H9 (cell line): ENCODE results near the gene UNC5A. TPM values are rescaled to one million over a fixed set of nuclear protein-coding genes. Genes with fewer than 3 reads are reported as not detected.

Experiments used
- DNase-seq: peaks from one replicate; pipeline ENCODE4 v3.0.0-alpha.2; 2017
- H2AFZ ChIP-seq: one replicate; pipeline ENCODE4 v1.6.1; 2013; ENCODE audit warnings: mild to moderate bottlenecking, low read length, control low read depth, moderate library complexity
- H2AK5ac ChIP-seq: 2 replicates; pipeline ENCODE4 v1.6.1; 2013; ENCODE audit warnings: low read length, control low read depth, mixed read lengths; ENCODE audit not compliant: insufficient read length
- H2BK120ac ChIP-seq: one replicate; pipeline ENCODE4 v1.6.1; 2013; ENCODE audit warnings: low read depth, mild to moderate bottlenecking, low read length, control low read depth, inconsistent platforms; ENCODE audit not compliant: poor library complexity, severe bottlenecking
- H2BK12ac ChIP-seq: 2 replicates; pipeline ENCODE4 v1.6.1; 2013; ENCODE audit warnings: low read length, control low read depth, mixed read lengths, low read depth; ENCODE audit not compliant: insufficient read length
- H2BK15ac ChIP-seq: 2 replicates; pipeline ENCODE4 v1.6.1; 2013; ENCODE audit warnings: low read depth, low read length, control low read depth
- H2BK20ac ChIP-seq: one replicate; pipeline ENCODE4 v1.6.1; 2013; ENCODE audit warnings: low read depth, mild to moderate bottlenecking, low read length, control low read depth, inconsistent platforms; ENCODE audit not compliant: poor library complexity, severe bottlenecking
- H2BK5ac ChIP-seq: 2 replicates; pipeline ENCODE4 v1.6.1; 2013; ENCODE audit warnings: low read length, control low read depth, mixed read lengths; ENCODE audit not compliant: insufficient read length
- H3K14ac ChIP-seq: 2 replicates; pipeline ENCODE4 v1.6.1; 2013; ENCODE audit warnings: low read length, control low read depth; ENCODE audit not compliant: insufficient read depth
- H3K18ac ChIP-seq: 2 replicates; pipeline ENCODE4 v1.6.1; 2013; ENCODE audit warnings: low read depth, mild to moderate bottlenecking, mixed read lengths, low read length, control low read depth; ENCODE audit not compliant: insufficient read length
- H3K23ac ChIP-seq: 2 replicates; pipeline ENCODE4 v1.6.1; 2013; ENCODE audit warnings: low read length, control low read depth, mixed read lengths, low read depth; ENCODE audit not compliant: insufficient read length
- H3K23me2 ChIP-seq: 2 replicates; pipeline ENCODE4 v1.6.1; 2013; ENCODE audit warnings: low read depth, mild to moderate bottlenecking, mixed read lengths, low read length, control low read depth; ENCODE audit not compliant: insufficient read length, poor library complexity, severe bottlenecking
- H3K27ac ChIP-seq: 2 replicates; pipeline ENCODE4 v1.5.1; 2013; ENCODE audit warnings: low read length, control low read depth, mixed read lengths, low read depth; ENCODE audit not compliant: insufficient read length
- H3K27me3 ChIP-seq: 2 replicates; pipeline ENCODE4 v1.6.1; 2013; ENCODE audit warnings: low read length, control low read depth, inconsistent platforms; ENCODE audit not compliant: insufficient read depth
- H3K4ac ChIP-seq: 2 replicates; pipeline ENCODE4 v1.6.1; 2013; ENCODE audit warnings: low read depth, mild to moderate bottlenecking, control low read depth, inconsistent platforms, low read length, moderate library complexity
- H3K4me1 ChIP-seq: 2 replicates; pipeline ENCODE4 v1.6.1; 2013; ENCODE audit warnings: low read length, control low read depth, inconsistent platforms; ENCODE audit not compliant: insufficient read depth
- H3K4me2 ChIP-seq: 2 replicates; pipeline ENCODE4 v1.6.1; 2013; ENCODE audit warnings: low read length, control low read depth, mixed read lengths; ENCODE audit not compliant: insufficient read length, insufficient read depth
- H3K56ac ChIP-seq: 2 replicates; pipeline ENCODE4 v1.6.1; 2013; ENCODE audit warnings: low read depth, mild to moderate bottlenecking, mixed read lengths, low read length, control low read depth; ENCODE audit not compliant: insufficient read length
- H3K79me1 ChIP-seq: 2 replicates; pipeline ENCODE4 v1.6.1; 2013; ENCODE audit warnings: low read depth, mild to moderate bottlenecking, moderate library complexity, low read length, control low read depth, inconsistent platforms; ENCODE audit not compliant: insufficient read depth, poor library complexity, severe bottlenecking
- H3K79me2 ChIP-seq: 2 replicates; pipeline ENCODE4 v1.6.1; 2013; ENCODE audit warnings: low read length, control low read depth, inconsistent platforms; ENCODE audit not compliant: insufficient read depth
- H3K9ac ChIP-seq: 2 replicates; pipeline ENCODE4 v1.6.1; 2013; ENCODE audit warnings: low read length, control low read depth, mixed read lengths; ENCODE audit not compliant: insufficient read length; ENCODE audit errors: extremely low read depth
- H3K9me3 ChIP-seq: one replicate; pipeline ENCODE4 v1.6.1; 2013; ENCODE audit warnings: low read depth, low read length, inconsistent platforms; ENCODE audit not compliant: control insufficient read depth
- H3T11ph ChIP-seq: one replicate; pipeline ENCODE4 v1.6.1; 2013; ENCODE audit warnings: mild to moderate bottlenecking, low read length, control low read depth, inconsistent platforms
- H4K20me1 ChIP-seq: one replicate; pipeline ENCODE4 v1.6.1; 2013; ENCODE audit not compliant: control insufficient read depth, insufficient read length, insufficient read depth
- H4K5ac ChIP-seq: 2 replicates; pipeline ENCODE4 v1.6.1; 2013; ENCODE audit warnings: low read depth, mild to moderate bottlenecking, mixed read lengths, low read length, control low read depth; ENCODE audit not compliant: insufficient read length
- H4K8ac ChIP-seq: replicated peaks from 2 replicates; pipeline ENCODE4 v1.6.1; 2013; ENCODE audit warnings: low read length, control low read depth, mixed read lengths, low read depth; ENCODE audit not compliant: insufficient read length
- H4K91ac ChIP-seq: 2 replicates; pipeline ENCODE4 v1.6.1; 2013; ENCODE audit warnings: low read depth, mild to moderate bottlenecking, moderate library complexity, mixed read lengths, low read length, control low read depth; ENCODE audit not compliant: insufficient read length
- H3K27ac Mint-ChIP-seq, 3 experiments: 2 replicates in 2 of 3; 3 replicates in 1 of 3; pipeline ENCODE4 v1.8.0; 2020 to 2021; ENCODE audit warnings: mixed read lengths in 3 of 3, mild to moderate bottlenecking in 1 of 3, moderate library complexity in 1 of 3
- H3K27me3 Mint-ChIP-seq: 2 replicates; pipeline ENCODE4 v1.8.0; 2021; ENCODE audit warnings: low read depth, mild to moderate bottlenecking, moderate library complexity, mixed read lengths
- H3K36me3 Mint-ChIP-seq, 3 experiments: 2 replicates in 2 of 3; 3 replicates in 1 of 3; pipeline ENCODE4 v1.8.0; 2020 to 2021; ENCODE audit warnings: low read depth in 3 of 3, mixed read lengths in 3 of 3; ENCODE audit not compliant: insufficient read depth in 1 of 3
- H3K4me1 Mint-ChIP-seq, 2 experiments: 2 replicates each; pipeline ENCODE4 v1.8.0; 2020; ENCODE audit warnings: mixed read lengths in 2 of 2
- H3K4me3 Mint-ChIP-seq, 2 experiments: 2 replicates in 1 of 2; 3 replicates in 1 of 2; pipeline ENCODE4 v1.8.0; 2020 to 2021; ENCODE audit warnings: mild to moderate bottlenecking in 2 of 2, mixed read lengths in 2 of 2, moderate library complexity in 1 of 2
- H3K9me3 Mint-ChIP-seq, 2 experiments: 2 replicates in 1 of 2; 3 replicates in 1 of 2; pipeline ENCODE4 v1.8.0; 2020; ENCODE audit warnings: mild to moderate bottlenecking in 2 of 2, mixed read lengths in 2 of 2, moderate library complexity in 1 of 2
- WGBS: extraction: QIAGEN DNeasy Blood & Tissue Kit; methylation state at CpG from one replicate; pipeline ENCODE4 v1.1.7; 2013; ENCODE audit warnings: missing lambda C conversion rate, low lambda C conversion rate, mixed read lengths; ENCODE audit not compliant: insufficient read length; ENCODE audit errors: extremely low coverage; 5-methylcytosine and 5-hydroxymethylcytosine counted together
- total RNA-seq: library from RNA; stranded (reverse); gene quantifications from 2 replicates; pipeline ENCODE4 v1.2.1, GENCODE V29; 2021
- TF ChIP-seq, protein P1 (sequence below): fragments of 200-600 bp; sonication (generic); conservative IDR thresholded peaks from 3 replicates; pipeline ENCODE4 v1.8.0; 2021; ENCODE audit warnings: antibody characterized with exemption, mild to moderate bottlenecking

The UNC5A gene
- total RNA-seq, 1 experiment from 2014 or later = 4.4 TPM

- H2BK120ac ChIP-seq = no peak overlapping the region
- H4K5ac ChIP-seq = no peak overlapping the region
- H3K18ac ChIP-seq = no peak overlapping the region
- TF ChIP-seq, protein P1, sequence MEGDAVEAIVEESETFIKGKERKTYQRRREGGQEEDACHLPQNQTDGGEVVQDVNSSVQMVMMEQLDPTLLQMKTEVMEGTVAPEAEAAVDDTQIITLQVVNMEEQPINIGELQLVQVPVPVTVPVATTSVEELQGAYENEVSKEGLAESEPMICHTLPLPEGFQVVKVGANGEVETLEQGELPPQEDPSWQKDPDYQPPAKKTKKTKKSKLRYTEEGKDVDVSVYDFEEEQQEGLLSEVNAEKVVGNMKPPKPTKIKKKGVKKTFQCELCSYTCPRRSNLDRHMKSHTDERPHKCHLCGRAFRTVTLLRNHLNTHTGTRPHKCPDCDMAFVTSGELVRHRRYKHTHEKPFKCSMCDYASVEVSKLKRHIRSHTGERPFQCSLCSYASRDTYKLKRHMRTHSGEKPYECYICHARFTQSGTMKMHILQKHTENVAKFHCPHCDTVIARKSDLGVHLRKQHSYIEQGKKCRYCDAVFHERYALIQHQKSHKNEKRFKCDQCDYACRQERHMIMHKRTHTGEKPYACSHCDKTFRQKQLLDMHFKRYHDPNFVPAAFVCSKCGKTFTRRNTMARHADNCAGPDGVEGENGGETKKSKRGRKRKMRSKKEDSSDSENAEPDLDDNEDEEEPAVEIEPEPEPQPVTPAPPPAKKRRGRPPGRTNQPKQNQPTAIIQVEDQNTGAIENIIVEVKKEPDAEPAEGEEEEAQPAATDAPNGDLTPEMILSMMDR = no peak
- H3K27me3 ChIP-seq = no peaks in the 10 kb centered on the region
- H2BK15ac ChIP-seq = no peak overlapping the region
- no peaks in the 10 kb centered on the region for H4K20me1 ChIP-seq
- peak; percentile 25 for DNase-seq
- no peak overlapping the region for H2BK12ac ChIP-seq
- no peak overlapping the region for H3K23ac ChIP-seq
- Mint-ChIP-seq H3K4me1 (peaks cover 21 to 33% of the 10 kb centered on the region in 2 experiments), H3K27me3 (peaks cover 15% of the 10 kb centered on the region), H3K4me3 (no peak overlapping the region), H3K27ac (no peak overlapping the region), H3K9me3 (no peaks in the 10 kb centered on the region), H3K36me3 (no peaks in the 10 kb centered on the region)
- no peak overlapping the region for H3K56ac ChIP-seq
- no peak overlapping the region for H2BK5ac ChIP-seq
- H3T11ph ChIP-seq = no peak overlapping the region
- H2AFZ ChIP-seq = no peak overlapping the region
- whole genome bisulfite sequencing = no CpG with 5 or more reads among the region's 14 CpGs
- H3K27ac ChIP-seq = no peak overlapping the region
- H3K14ac ChIP-seq = no peak overlapping the region; the same call in 1 of the 2 replicates
- H3K79me1 ChIP-seq = no peaks in the 10 kb centered on the region
- no peak overlapping the region for H3K4ac ChIP-seq
- H2BK20ac ChIP-seq = no peak overlapping the region
- H4K8ac ChIP-seq = no peak overlapping the region
- no peak overlapping the region for H3K9ac ChIP-seq
- H3K23me2 ChIP-seq = no peaks in the 10 kb centered on the region
- H3K79me2 ChIP-seq = no peaks in the 10 kb centered on the region
- H4K91ac ChIP-seq = no peak overlapping the region
- no peak overlapping the region for H2AK5ac ChIP-seq
- no peak overlapping the region for H3K4me2 ChIP-seq
- H3K4me1 ChIP-seq = peaks cover 7% of the 10 kb centered on the region
- H3K9me3 ChIP-seq = no peaks in the 10 kb centered on the region
Measured at GRCh38 chr5:176780176-176781053, 29.9 kb upstream of the UNC5A start.
